ENCODE measurements around the gene CAPRIN2. TPM values are rescaled to one million over a fixed set of nuclear protein-coding genes. Genes with fewer than 3 reads are reported as not detected.

CAPRIN2 gene
- total and polyA plus RNA-seq, 5 experiments from 2014 or later, result 4.8 to 51.3 (median 9.4) TPM

- Mint-ChIP-seq H3K27me3 (no peaks in the 10 kb centered on the region), H3K27ac (no peak overlapping the region), H3K36me3 (peaks cover 19 to 76% (median 38%) of the 10 kb centered on the region in 3 donors), H3K4me3 (no peak overlapping the region), H3K4me1 (peaks cover 2 to 10% (median 6%) of the 10 kb centered on the region in 4 donors), H3K9me3 (no peaks in the 10 kb centered on the region)
- no peak for DNase-seq
- ATAC-seq, result no peak
- POLR2A ChIA-PET, result no interaction called here
Observed at GRCh38 chr12:30730011-30730410, 24.7 kb downstream of the CAPRIN2 start.

- POLR2A ChIA-PET, result no interaction called here
- peaks cover 2 to 10% (median 5%) of the 10 kb centered on the region in 4 donors for H3K4me1 Mint-ChIP-seq
- no peaks in the 10 kb centered on the region for H3K9me3 Mint-ChIP-seq
- DNase-seq (no peak), ATAC-seq (no peak)
- H3K4me3 Mint-ChIP-seq, result no peak overlapping the region
- H3K27ac Mint-ChIP-seq, result no peak overlapping the region
- H3K27me3 Mint-ChIP-seq, result no peaks in the 10 kb centered on the region
- peaks cover 14 to 76% (median 35%) of the 10 kb centered on the region in 3 donors for H3K36me3 Mint-ChIP-seq
Observed at GRCh38 chr12:30729547-30729946, 25.2 kb downstream of the CAPRIN2 start.

GRCh38 chr12:30726647-30727046, 28.1 kb downstream of the CAPRIN2 start:
- no peak overlapping the region for H3K27ac Mint-ChIP-seq
- DNase-seq, result no peak
- H3K4me1 Mint-ChIP-seq, result peaks cover 2 to 10% (median 5%) of the 10 kb centered on the region in 4 donors
- H3K27me3 Mint-ChIP-seq, result no peaks in the 10 kb centered on the region
- no peak for ATAC-seq
- POLR2A ChIA-PET, result no interaction called here
- no peaks in the 10 kb centered on the region for H3K9me3 Mint-ChIP-seq
- peaks cover 14 to 88% (median 40%) of the 10 kb centered on the region in 3 donors for H3K36me3 Mint-ChIP-seq
- no peak overlapping the region for H3K4me3 Mint-ChIP-seq

GRCh38 chr12:30725739-30726138, 29.0 kb downstream of the CAPRIN2 start:
- no peak overlapping the region for H3K4me3 Mint-ChIP-seq
- no peak overlapping the region for H3K27ac Mint-ChIP-seq
- H3K27me3 Mint-ChIP-seq, result no peaks in the 10 kb centered on the region
- H3K9me3 Mint-ChIP-seq, result no peaks in the 10 kb centered on the region
- DNase-seq (no peak), ATAC-seq (no peak)
- peaks cover 2 to 10% (median 5%) of the 10 kb centered on the region in 4 donors for H3K4me1 Mint-ChIP-seq
- POLR2A ChIA-PET, result no interaction called here
- peaks cover 14 to 90% (median 39%) of the 10 kb centered on the region in 3 donors for H3K36me3 Mint-ChIP-seq

- DNase-seq (no peak), ATAC-seq (no peak)
- H3K4me1 Mint-ChIP-seq, result no peaks in the 10 kb centered on the region
- H3K9me3 Mint-ChIP-seq, result no peaks in the 10 kb centered on the region
- no peaks in the 10 kb centered on the region for H3K27me3 Mint-ChIP-seq
- H3K4me3 Mint-ChIP-seq, result no peak overlapping the region
- POLR2A ChIA-PET, result no interaction called here
- peaks cover 6 to 81% (median 22%) of the 10 kb centered on the region in 3 donors for H3K36me3 Mint-ChIP-seq
- peak overlapping the region in 1 of 10 donors; percentile 20 for H3K27ac Mint-ChIP-seq
Observed at GRCh38 chr12:30719060-30719459, 35.7 kb downstream of the CAPRIN2 start.

GRCh38 chr12:30707613-30708342, 47.0 kb downstream of the CAPRIN2 start:
- ATAC-seq (no peak), DNase-seq (no peak)
- Mint-ChIP-seq H3K4me1 (no peaks in the 10 kb centered on the region), H3K4me3 (no peak overlapping the region), H3K9me3 (no peaks in the 10 kb centered on the region), H3K27me3 (no peaks in the 10 kb centered on the region), H3K27ac (no peak overlapping the region), H3K36me3 (peaks cover 4 to 27% (median 11%) of the 10 kb centered on the region in 3 donors)
- POLR2A ChIA-PET, result no interaction called here

GRCh38 chr12:30706476-30706875, 48.3 kb downstream of the CAPRIN2 start:
- Mint-ChIP-seq H3K36me3 (peaks cover 4 to 21% (median 9%) of the 10 kb centered on the region in 3 donors), H3K9me3 (no peaks in the 10 kb centered on the region), H3K27me3 (no peaks in the 10 kb centered on the region), H3K4me1 (no peaks in the 10 kb centered on the region), H3K27ac (peak overlapping the region in 1 of 10 donors; percentile 62), H3K4me3 (no peak overlapping the region)
- POLR2A ChIA-PET, result no interaction called here
- no peak for DNase-seq
- ATAC-seq, result no peak

GRCh38 chr12:30701056-30701455, 53.7 kb downstream of the CAPRIN2 start:
- Mint-ChIP-seq H3K27ac (no peak overlapping the region), H3K27me3 (peaks cover 0 to 4% (median 0%) of the 10 kb centered on the region in 5 donors), H3K9me3 (no peaks in the 10 kb centered on the region), H3K36me3 (no peaks in the 10 kb centered on the region), H3K4me1 (peaks cover 2 to 5% (median 5%) of the 10 kb centered on the region in 4 donors), H3K4me3 (no peak overlapping the region)
- ATAC-seq (no peak), DNase-seq (no peak)
- POLR2A ChIA-PET, result no interaction called here

GRCh38 chr12:30700216-30700900, 54.4 kb downstream of the CAPRIN2 start:
- Mint-ChIP-seq H3K36me3 (no peaks in the 10 kb centered on the region), H3K27me3 (peaks cover 0 to 4% (median 0%) of the 10 kb centered on the region in 5 donors), H3K27ac (no peak overlapping the region), H3K9me3 (no peaks in the 10 kb centered on the region), H3K4me3 (no peak overlapping the region), H3K4me1 (peaks cover 6 to 11% (median 10%) of the 10 kb centered on the region in 4 donors)
- DNase-seq (no peak), ATAC-seq (no peak)
- POLR2A ChIA-PET, result no interaction called here

- Mint-ChIP-seq H3K27ac (no peak overlapping the region), H3K4me1 (peaks cover 19 to 29% (median 26%) of the 10 kb centered on the region in 4 donors), H3K4me3 (peak overlapping the region in 2 of 10 donors; percentile 22 to 56), H3K9me3 (no peaks in the 10 kb centered on the region), H3K36me3 (no peaks in the 10 kb centered on the region), H3K27me3 (peaks cover 0 to 4% (median 0%) of the 10 kb centered on the region in 5 donors)
- ATAC-seq (no peak), DNase-seq (no peak)
- POLR2A ChIA-PET, result no interaction called here
Observed at GRCh38 chr12:30698346-30698745, 56.4 kb downstream of the CAPRIN2 start.

- ATAC-seq (no peak), DNase-seq (peak in 1 of 10 donors; percentile 56)
- H3K9me3 Mint-ChIP-seq, result no peaks in the 10 kb centered on the region
- H3K36me3 Mint-ChIP-seq, result no peaks in the 10 kb centered on the region
- no peak overlapping the region for H3K27ac Mint-ChIP-seq
- H3K4me1 Mint-ChIP-seq, result peaks cover 25 to 42% (median 39%) of the 10 kb centered on the region in 4 donors
- H3K27me3 Mint-ChIP-seq, result peaks cover 0 to 4% (median 0%) of the 10 kb centered on the region in 5 donors
- H3K4me3 Mint-ChIP-seq, result peak overlapping the region in 6 of 10 donors; percentile 2 to 98 (median 29)
- POLR2A ChIA-PET, result interaction anchor here (0.5 kb wide), 1 partner anchor 630 kb away, joined by 3 read pairs; no protein-coding TSS in a partner anchor
Observed at GRCh38 chr12:30696943-30697342, 57.8 kb downstream of the CAPRIN2 start.

- H3K36me3 Mint-ChIP-seq, result no peaks in the 10 kb centered on the region
- H3K27ac Mint-ChIP-seq, result peak overlapping the region in 8 of 10 donors; percentile 94 to 97 (median 96)
- DNase-seq, result peak in 1 of 10 donors; percentile 53
- H3K27me3 Mint-ChIP-seq, result peaks cover 0 to 4% (median 0%) of the 10 kb centered on the region in 5 donors
- H3K9me3 Mint-ChIP-seq, result no peaks in the 10 kb centered on the region
- no peak for ATAC-seq
- POLR2A ChIA-PET, result interaction anchor here (0.5 to 1.7 kb wide), 3 partner anchors 12 to 630 kb away, joined by 3 to 5 read pairs (median 3); no protein-coding TSS in a partner anchor
- peak overlapping the region; percentile 92 to 100 (median 98) for H3K4me3 Mint-ChIP-seq
- H3K4me1 Mint-ChIP-seq, result peaks cover 27 to 47% (median 42%) of the 10 kb centered on the region in 4 donors
Observed at GRCh38 chr12:30696486-30696885, 58.3 kb downstream of the CAPRIN2 start.

- ATAC-seq (no peak), DNase-seq (no peak)
- peak overlapping the region; percentile 94 to 99 (median 96) for H3K27ac Mint-ChIP-seq
- peaks cover 0 to 4% (median 0%) of the 10 kb centered on the region in 5 donors for H3K27me3 Mint-ChIP-seq
- peaks cover 31 to 51% (median 46%) of the 10 kb centered on the region in 4 donors for H3K4me1 Mint-ChIP-seq
- no peaks in the 10 kb centered on the region for H3K36me3 Mint-ChIP-seq
- H3K9me3 Mint-ChIP-seq, result no peaks in the 10 kb centered on the region
- POLR2A ChIA-PET, result interaction anchor here (0.8 to 2.4 kb wide), 5 partner anchors 11 to 1315 kb away, joined by 3 to 26 read pairs (median 5); partner anchors contain the start of genes CAPRIN2 and ERGIC2
- H3K4me3 Mint-ChIP-seq, result peak overlapping the region; percentile 92 to 100 (median 98)
Observed at GRCh38 chr12:30696103-30696408, 58.7 kb downstream of the CAPRIN2 start.
